Endodermal cell (in vitro differentiated cells): ENCODE measurements around the gene BRD3OS. TPM values are rescaled to one million over a fixed set of nuclear protein-coding genes. Genes with fewer than 3 reads are reported as not detected.

Source experiments
- DNase-seq: peaks from one replicate; pipeline ENCODE4 v3.0.0-alpha.2; 2017
- H3K27ac ChIP-seq: 2 replicates; pipeline ENCODE4 v1.5.1; 2013; ENCODE audit warnings: mild to moderate bottlenecking, low read depth, low read length, moderate library complexity
- H3K27me3 ChIP-seq: 2 replicates; pipeline ENCODE4 v1.6.1; 2013; ENCODE audit warnings: mild to moderate bottlenecking, low read length, moderate library complexity; ENCODE audit not compliant: insufficient read depth, control insufficient read depth, poor library complexity, severe bottlenecking
- H3K36me3 ChIP-seq: 2 replicates; pipeline ENCODE4 v1.7.0; 2013; ENCODE audit warnings: mild to moderate bottlenecking, low read length, moderate library complexity; ENCODE audit not compliant: control insufficient read depth, insufficient read depth
- H3K4me1 ChIP-seq: one replicate; pipeline ENCODE4 v1.7.0; 2013; ENCODE audit warnings: low read length; ENCODE audit not compliant: control insufficient read depth, insufficient read depth
- H3K4me3 ChIP-seq: 2 replicates; pipeline ENCODE4 v1.5.1; 2013; ENCODE audit warnings: mild to moderate bottlenecking, low read length, moderate library complexity
- H3K9ac ChIP-seq: 2 replicates; pipeline ENCODE4 v1.6.1; 2013; ENCODE audit warnings: mild to moderate bottlenecking, low read length, moderate library complexity; ENCODE audit not compliant: poor library complexity, severe bottlenecking; ENCODE audit errors: extremely low read depth
- H3K9me3 ChIP-seq: 2 replicates; pipeline ENCODE4 v1.6.1; 2013; ENCODE audit warnings: mild to moderate bottlenecking, low read length, moderate library complexity; ENCODE audit not compliant: control insufficient read depth
- H3K27ac Mint-ChIP-seq: 2 replicates; pipeline ENCODE4 v1.8.0; 2020; ENCODE audit warnings: mixed read lengths
- H3K27me3 Mint-ChIP-seq: 2 replicates; pipeline ENCODE4 v1.8.0; 2021; ENCODE audit warnings: mild to moderate bottlenecking, mixed read lengths; ENCODE audit not compliant: insufficient read depth
- H3K36me3 Mint-ChIP-seq: 2 replicates; pipeline ENCODE4 v1.8.0; 2020; ENCODE audit warnings: low read depth, mixed read lengths
- H3K4me1 Mint-ChIP-seq: 2 replicates; pipeline ENCODE4 v1.8.0; 2020; ENCODE audit warnings: mixed read lengths
- H3K4me3 Mint-ChIP-seq: 2 replicates; pipeline ENCODE4 v1.8.0; 2020; ENCODE audit warnings: mild to moderate bottlenecking, moderate library complexity, mixed read lengths
- H3K9me3 Mint-ChIP-seq: 2 replicates; pipeline ENCODE4 v1.8.0; 2020; ENCODE audit warnings: mild to moderate bottlenecking, mixed read lengths
- WGBS, 2 experiments: methylation state at CpG; one replicate each; pipeline versions ENCODE4 v1.1.5 to v1.1.7; 2013; ENCODE audit warnings: missing lambda C conversion rate in 2 of 2, mixed read lengths in 1 of 2; ENCODE audit not compliant: insufficient coverage in 1 of 2, insufficient read length in 1 of 2; 5-methylcytosine and 5-hydroxymethylcytosine counted together
- total RNA-seq, 2 donors: library from RNA; stranded (reverse); fragmentation: NEBNext Ultra II Directional in 1 of 2; extraction: Animal tissue kit (Norgen Biotek cat#: 25700) in 1 of 2; gene quantifications; 2 replicates in 1 of 2; 3 replicates in 1 of 2; pipeline ENCODE4 v1.2.1, GENCODE V29; 2021
- TF ChIP-seq, protein P1 (sequence below): fragments of 200-600 bp; sonication (generic); conservative IDR thresholded peaks from 2 replicates; pipeline ENCODE4 v1.5.0; 2021; ENCODE audit warnings: antibody characterized with exemption, mild to moderate bottlenecking

The BRD3OS gene
- total RNA-seq, 2 donors from 2014 or later: 19.0 to 26.5 TPM

DNA sequence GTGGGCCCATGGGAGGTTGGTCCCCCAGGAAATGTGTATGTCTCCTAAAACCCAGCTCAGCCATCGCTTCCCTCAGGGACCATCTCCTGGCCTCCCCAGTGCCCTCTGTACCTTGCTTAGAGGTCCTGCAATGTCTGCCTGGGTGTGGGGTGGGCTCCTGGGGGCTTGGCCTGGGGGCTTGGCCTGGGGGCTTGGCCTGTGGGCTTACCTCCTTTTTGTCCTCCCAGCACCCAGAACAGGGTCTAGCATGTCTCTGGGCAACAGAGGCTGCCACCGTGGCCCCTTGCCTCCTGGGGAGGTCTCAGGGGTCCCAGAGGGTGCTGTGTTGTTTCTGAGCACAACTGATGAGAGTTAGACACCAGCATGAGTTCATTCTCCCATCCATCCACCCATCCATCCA lies 22.5 kb upstream of the BRD3OS start:
- Mint-ChIP-seq H3K4me1 (no peaks in the 10 kb centered on the region), H3K9me3 (no peaks in the 10 kb centered on the region), H3K27me3 (peaks cover 2% of the 10 kb centered on the region), H3K27ac (no peak overlapping the region), H3K4me3 (no peak overlapping the region), H3K36me3 (no peaks in the 10 kb centered on the region)
- Histone ChIP-seq H3K9ac (no peak overlapping the region), H3K4me1 (no peaks in the 10 kb centered on the region), H3K9me3 (no peaks in the 10 kb centered on the region), H3K4me3 (no peak overlapping the region), H3K27ac (no peak overlapping the region), H3K27me3 (no peaks in the 10 kb centered on the region), H3K36me3 (no peaks in the 10 kb centered on the region)
- DNase-seq: no peak
- 84 to 100% methylated on average over 1 to 2 of the region's 2 CpGs for WGBS, 2 experiments
- TF ChIP-seq, protein P1, sequence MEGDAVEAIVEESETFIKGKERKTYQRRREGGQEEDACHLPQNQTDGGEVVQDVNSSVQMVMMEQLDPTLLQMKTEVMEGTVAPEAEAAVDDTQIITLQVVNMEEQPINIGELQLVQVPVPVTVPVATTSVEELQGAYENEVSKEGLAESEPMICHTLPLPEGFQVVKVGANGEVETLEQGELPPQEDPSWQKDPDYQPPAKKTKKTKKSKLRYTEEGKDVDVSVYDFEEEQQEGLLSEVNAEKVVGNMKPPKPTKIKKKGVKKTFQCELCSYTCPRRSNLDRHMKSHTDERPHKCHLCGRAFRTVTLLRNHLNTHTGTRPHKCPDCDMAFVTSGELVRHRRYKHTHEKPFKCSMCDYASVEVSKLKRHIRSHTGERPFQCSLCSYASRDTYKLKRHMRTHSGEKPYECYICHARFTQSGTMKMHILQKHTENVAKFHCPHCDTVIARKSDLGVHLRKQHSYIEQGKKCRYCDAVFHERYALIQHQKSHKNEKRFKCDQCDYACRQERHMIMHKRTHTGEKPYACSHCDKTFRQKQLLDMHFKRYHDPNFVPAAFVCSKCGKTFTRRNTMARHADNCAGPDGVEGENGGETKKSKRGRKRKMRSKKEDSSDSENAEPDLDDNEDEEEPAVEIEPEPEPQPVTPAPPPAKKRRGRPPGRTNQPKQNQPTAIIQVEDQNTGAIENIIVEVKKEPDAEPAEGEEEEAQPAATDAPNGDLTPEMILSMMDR: no peak

DNA sequence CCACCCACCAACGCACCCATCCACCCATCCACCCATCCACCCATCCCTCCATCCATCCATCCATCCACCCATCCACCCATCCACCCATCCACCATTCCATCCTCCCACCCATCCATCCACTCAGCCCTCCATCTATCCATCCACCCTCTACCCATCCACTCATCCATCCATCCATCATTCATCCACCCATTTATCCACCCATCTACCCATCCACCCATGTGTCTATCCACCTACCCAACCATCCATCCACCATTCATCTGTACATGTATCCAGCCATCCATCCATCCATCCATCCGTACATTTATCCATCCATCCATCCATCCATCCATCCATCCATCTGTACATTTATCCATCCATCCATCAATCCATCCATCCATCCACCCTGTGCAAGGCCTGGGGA lies 22.0 kb upstream of the BRD3OS start:
- H3K27me3 ChIP-seq: no peaks in the 10 kb centered on the region
- no peaks in the 10 kb centered on the region for H3K4me1 ChIP-seq
- 71 to 100% methylated on average over 1 to 2 of the region's 2 CpGs for WGBS, 2 experiments
- H3K36me3 Mint-ChIP-seq: no peaks in the 10 kb centered on the region
- no peaks in the 10 kb centered on the region for H3K9me3 ChIP-seq
- no peaks in the 10 kb centered on the region for H3K36me3 ChIP-seq
- no peaks in the 10 kb centered on the region for H3K9me3 Mint-ChIP-seq
- H3K27me3 Mint-ChIP-seq: peaks cover 2% of the 10 kb centered on the region
- H3K27ac ChIP-seq: no peak overlapping the region
- H3K27ac Mint-ChIP-seq: no peak overlapping the region
- H3K4me3 ChIP-seq: no peak overlapping the region
- no peaks in the 10 kb centered on the region for H3K4me1 Mint-ChIP-seq
- TF ChIP-seq, protein P1: no peak
- H3K9ac ChIP-seq: no peak overlapping the region
- no peak for DNase-seq
- H3K4me3 Mint-ChIP-seq: no peak overlapping the region

DNA sequence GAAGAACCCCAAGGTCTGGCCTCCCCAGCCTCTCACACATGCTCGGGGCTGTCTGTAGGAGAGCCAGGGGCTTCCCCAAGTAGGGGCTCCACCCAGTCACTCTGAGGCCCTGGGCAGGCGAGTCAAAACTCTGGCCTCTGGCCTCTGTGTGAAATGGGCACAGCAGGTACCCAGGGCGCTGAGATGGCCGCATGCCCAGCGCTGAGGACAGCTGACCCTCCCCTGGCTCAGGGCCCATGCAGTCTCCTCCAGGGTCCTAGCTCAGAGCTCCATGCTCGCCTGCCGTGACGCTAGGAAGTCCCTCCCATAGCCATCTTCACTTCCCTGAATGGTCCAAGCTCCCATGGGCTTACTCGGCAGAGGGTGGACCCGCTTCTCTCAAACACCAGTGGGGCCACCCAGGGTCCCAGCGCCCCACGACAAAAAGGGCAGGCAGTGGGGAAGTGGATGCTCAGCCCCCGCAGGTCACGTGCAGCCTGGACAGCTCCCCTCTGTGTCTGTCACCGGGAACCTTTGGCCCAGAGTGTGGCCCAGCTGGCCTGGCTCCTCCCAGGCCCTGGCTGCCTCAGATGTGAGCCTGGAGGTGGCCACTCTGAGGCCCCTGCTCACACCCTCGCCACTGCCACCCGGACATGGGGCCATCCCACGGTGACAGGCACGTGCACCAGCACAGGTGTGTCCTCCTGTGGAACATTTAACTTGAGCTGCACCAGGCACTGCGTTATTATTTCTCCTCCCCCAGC lies 21.0 kb upstream of the BRD3OS start:
- no peaks in the 10 kb centered on the region for H3K36me3 Mint-ChIP-seq
- Histone ChIP-seq H3K27me3 (no peaks in the 10 kb centered on the region), H3K36me3 (no peaks in the 10 kb centered on the region), H3K9me3 (no peaks in the 10 kb centered on the region), H3K4me1 (no peaks in the 10 kb centered on the region), H3K27ac (no peak overlapping the region), H3K4me3 (no peak overlapping the region), H3K9ac (no peak overlapping the region)
- H3K27ac Mint-ChIP-seq: no peak overlapping the region
- H3K27me3 Mint-ChIP-seq: peaks cover 2% of the 10 kb centered on the region
- no peak overlapping the region for H3K4me3 Mint-ChIP-seq
- TF ChIP-seq, protein P1: no peak
- DNase-seq: no peak
- 86 to 88% methylated on average over 10 to 20 of the region's 20 CpGs for WGBS, 2 experiments
- H3K4me1 Mint-ChIP-seq: no peaks in the 10 kb centered on the region
- no peaks in the 10 kb centered on the region for H3K9me3 Mint-ChIP-seq
